ENCODE measurements around the gene NISCH. TPM values are rescaled to one million over a fixed set of nuclear protein-coding genes. Genes with fewer than 3 reads are reported as not detected.

Gene NISCH
- total RNA-seq, 6 experiments from 2014 or later: 19.7 to 51.9 (median 30.6) TPM

GRCh38 chr3:52539010-52539653 is 83.7 kb downstream of the NISCH start:
- DNase-seq: no peak
- Histone ChIP-seq H3K27me3 (no peaks in the 10 kb centered on the region), H3K4me1 (peaks cover 0 to 20% (median 3%) of the 10 kb centered on the region in 4 donors), H3K27ac (no peak overlapping the region), H3K36me3 (no peaks in the 10 kb centered on the region), H3K9me3 (no peaks in the 10 kb centered on the region), H3K4me3 (no peak overlapping the region)
- intact Hi-C loops (cut with DNase I): no loop called here
- TF ChIP-seq POLR2A (IDR thresholded peaks at IDR 0.05) (no peak), CTCF (IDR thresholded peaks at IDR 0.05) (no peak)
- WGBS (ENCODE audit: insufficient coverage, low coverage, low lambda C conversion rate, missing lambda C conversion rate): 87% methylated on average over 5 of the region's 5 CpGs
- no peak for ATAC-seq

GRCh38 chr3:52541050-52541449 is 85.6 kb downstream of the NISCH start:
- 36% methylated on average over 2 of the region's 2 CpGs for WGBS (ENCODE audit: insufficient coverage, low coverage, low lambda C conversion rate, missing lambda C conversion rate)
- H3K27ac ChIP-seq: no peak overlapping the region
- intact Hi-C loops (cut with DNase I): no loop called here

More at GRCh38 chr3:52541050-52541449, 85.6 kb downstream of the NISCH start:
- ATAC-seq (no peak), DNase-seq (no peak)
- H3K4me3 ChIP-seq: no peak overlapping the region
- TF ChIP-seq CTCF (IDR thresholded peaks at IDR 0.05): no peak
- TF ChIP-seq POLR2A (IDR thresholded peaks at IDR 0.05): no peak
- H3K4me1 ChIP-seq: peaks cover 0 to 16% (median 3%) of the 10 kb centered on the region in 4 donors
- H3K36me3 ChIP-seq: peaks cover 0 to 8% (median 0%) of the 10 kb centered on the region in 4 donors
- no peaks in the 10 kb centered on the region for H3K27me3 ChIP-seq
- H3K9me3 ChIP-seq: no peaks in the 10 kb centered on the region

Other genes starting within 250 kb of the NISCH start
- gene TLR9, start 230.0 kb upstream of the NISCH start, total RNA-seq: under 1 TPM in 4 of 6 experiments, not detected in 2; 0.12 to 0.59 (median 0.24) TPM
- gene TWF2, start 216.4 kb upstream of the NISCH start, total RNA-seq: 10 to 100 TPM; 12.9 to 34.4 (median 23.7) TPM
- gene PPM1M, start 209.8 kb upstream of the NISCH start, total RNA-seq: 1 to 10 TPM; 2.8 to 7.1 (median 4.5) TPM
- gene WDR82, start 177.0 kb upstream of the NISCH start, total RNA-seq: 10 to 100 TPM; 14.1 to 25.2 (median 20.7) TPM
- 100 to 1,000 TPM in 4 of 6 experiments, 10 to 100 TPM in 2; 75.1 to 320 (median 178) TPM for gene GLYCTK, start 167.8 kb upstream of the NISCH start, total RNA-seq
- gene DNAH1, start 139.3 kb upstream of the NISCH start, total RNA-seq: 10 to 100 TPM in 2 of 6 experiments, 1 to 10 TPM in 4; 1.6 to 11.2 (median 8.1) TPM
- gene BAP1, start 45.6 kb upstream of the NISCH start, total RNA-seq: 10 to 100 TPM; 33.1 to 46.5 (median 38.7) TPM
- gene PHF7, start 44.9 kb upstream of the NISCH start, total RNA-seq: 1 to 10 TPM; 2.6 to 4.8 (median 4.0) TPM
- gene SEMA3G, start 10.5 kb upstream of the NISCH start, total RNA-seq: 1 to 10 TPM in 2 of 6 experiments, under 1 TPM in 4; 0.60 to 2.8 (median 0.80) TPM
- gene TNNC1, start 1.6 kb upstream of the NISCH start, total RNA-seq: 10 to 100 TPM in 1 of 6 experiments, 1 to 10 TPM in 3, under 1 TPM in 2; 0.55 to 12.2 (median 1.3) TPM
- gene STAB1, start 39.7 kb downstream of the NISCH start, total RNA-seq: 100 to 1,000 TPM in 3 of 6 experiments, 10 to 100 TPM in 3; 60.7 to 268 (median 92.5) TPM
- 10 to 100 TPM in 1 of 6 experiments, 1 to 10 TPM in 5; 1.1 to 12.5 (median 3.9) TPM for gene NT5DC2, start 78.3 kb downstream of the NISCH start, total RNA-seq
- 1 to 10 TPM in 5 of 6 experiments, under 1 TPM in 1; 0.81 to 8.3 (median 4.3) TPM for gene UQCC5, start 81.0 kb downstream of the NISCH start, total RNA-seq
- gene PBRM1, start 230.3 kb downstream of the NISCH start, total RNA-seq: 10 to 100 TPM; 17.1 to 36.4 (median 27.2) TPM
- 10 to 100 TPM; 20.0 to 86.2 (median 41.7) TPM for gene GNL3, start 230.4 kb downstream of the NISCH start, total RNA-seq

Data from right lobe of liver (tissue), 6 donors.